K562 (cell line): ENCODE measurements around the gene POR. TPM values are rescaled to one million over a fixed set of nuclear protein-coding genes. Genes with fewer than 3 reads are reported as not detected.

ENCODE experiments used
- ARID4B ChIP-seq: sonication (generic); formaldehyde crosslinking; IDR thresholded peaks from 2 replicates; pipeline ENCODE4 v1.8.0; 2022; ENCODE audit warnings: mild to moderate bottlenecking, missing genetic modification reagents
- BCOR ChIP-seq: fragments of 450-650 bp; IDR thresholded peaks from 2 replicates; pipeline ENCODE4 v1.6.1; 2016
- ETV1 ChIP-seq: fragments of 450-650 bp; conservative IDR thresholded peaks from 2 replicates; pipeline ENCODE4 v1.6.1; 2016; ENCODE audit warnings: missing genetic modification characterization, control low read depth, low read depth, missing compliant biosample characterization
- GTF2B ChIP-seq: IDR thresholded peaks from 2 replicates; pipeline ENCODE4 v1.6.1; 2011; ENCODE audit not compliant: insufficient read length; ENCODE audit errors: extremely low read depth
- L3MBTL2 ChIP-seq: fragments of 450-650 bp; IDR thresholded peaks from 2 replicates; pipeline ENCODE4 v1.6.1; 2016; ENCODE audit warnings: mild to moderate bottlenecking, moderate library complexity
- SRSF9 ChIP-seq: fragments of 200-400 bp; formaldehyde crosslinking; IDR thresholded peaks from 2 replicates; pipeline ENCODE4 v1.6.1; 2017; ENCODE audit warnings: low read depth, low read length, borderline replicate concordance
- UBTF ChIP-seq, 2 experiments: IDR thresholded peaks; 2 replicates each; pipeline ENCODE4 v1.6.1; 2012; ENCODE audit warnings: improper control_type of control experiment in 2 of 2, low read depth in 2 of 2, low read length in 2 of 2, borderline replicate concordance in 1 of 2
- ZBTB9 ChIP-seq: fragments of 450-650 bp; formaldehyde crosslinking; IDR thresholded peaks from 2 replicates; pipeline ENCODE4 v1.4.0; 2020; ENCODE audit warnings: mild to moderate bottlenecking, moderate library complexity
- ZNF311 ChIP-seq: fragments of 250-450 bp; sonication (Bioruptor Pico); IDR thresholded peaks from 2 replicates; pipeline ENCODE4 v1.4.0; 2020; ENCODE audit warnings: mild to moderate bottlenecking, moderate library complexity
- ZNF436 ChIP-seq: fragments of 250-450, 450-650 bp; sonication (Bioruptor Pico); formaldehyde crosslinking; IDR thresholded peaks from 2 replicates; pipeline ENCODE4 v1.7.0; 2020; ENCODE audit warnings: mild to moderate bottlenecking
- polyA plus RNA-seq, 8 experiments: library from polyadenylated mRNA; depleted of rRNA in 4 of 8; stranded (reverse) in 5 of 8; unstranded in 3 of 8; fragments of >200 nt; fragmentation: Nextera tagmentation in 2 of 8; fragmentation: Illumina TruSeq in 1 of 8; extraction: Ambion mirVana in 2 of 8; extraction: Trizol in 1 of 8; gene quantifications; 2 replicates each; pipeline versions ENCODE4 v1.2.1 to v1.2.3, GENCODE V29; 2011 to 2014; ENCODE audit warnings: inconsistent platforms in 1 of 8, missing spikeins in 1 of 8
- total RNA-seq, 7 experiments: library from RNA; depleted of rRNA in 6 of 7; stranded (reverse); fragments of >200 nt in 6 of 7; fragmentation: Illumina TruSeq in 2 of 7; extraction: Trizol in 2 of 7; gene quantifications; 2 replicates each; pipeline versions ENCODE4 v1.2.1 to v1.2.3, GENCODE V29; 2011 to 2021; ENCODE audit warnings: low replicate concordance in 1 of 7

POR gene
- total and polyA plus RNA-seq, 9 of the 15 experiments (the other 6 are each of a cell fraction or from before 2014, with no cell fraction given) = 4.7 to 142 (median 40.8) TPM

- TF ChIP-seq ZBTB9 (CRISPR knock-in tag) = no peak
- peak; percentile 53; the same call in 1 of the 2 replicates for TF ChIP-seq ZNF436 (CRISPR knock-in tag)
- TF ChIP-seq ETV1 = no peak
- no peak for TF ChIP-seq ARID4B (CRISPR knock-in tag)
- TF ChIP-seq BCOR = no peak
- TF ChIP-seq L3MBTL2 = no peak
- TF ChIP-seq UBTF (IDR thresholded peaks at IDR 0.05; ENCODE audit: borderline replicate concordance in 1 of 2, low read depth in 2 of 2, low read length in 2 of 2) = no peak
- TF ChIP-seq GTF2B = no peak
- TF ChIP-seq SRSF9 = no peak
- TF ChIP-seq ZNF311 (CRISPR knock-in tag) = no peak
Observed at GRCh38 chr7:76016191-76016947, 101.4 kb downstream of the POR start (continued).
